Left lung (tissue), 10 donors: ENCODE measurements around the gene ABCC5. TPM values are rescaled to one million over a fixed set of nuclear protein-coding genes. Genes with fewer than 3 reads are reported as not detected.

Experiments used
- ATAC-seq: fragments of 200-7000 bp; cut with Tn5 transposase; one replicate; pipeline ENCODE4 v1.9.1; 2020; ENCODE audit warnings: moderate library complexity
- DNase-seq, 4 donors: peaks; one replicate each; pipeline ENCODE4 v3.0.0-alpha.2; 2013 to 2020
- H3K27ac ChIP-seq, 2 donors: fragments of 200-600 bp; sonication (generic) in 1 of 2; one replicate each; pipeline versions ENCODE4 v1.5.0 to v1.8.0; 2020 to 2021
- H3K27me3 ChIP-seq, 2 donors: fragments of 200-600 bp; sonication (generic) in 1 of 2; one replicate each; pipeline versions ENCODE4 v1.5.0 to v1.8.0; 2020 to 2021
- H3K36me3 ChIP-seq, 2 donors: fragments of 200-600 bp; sonication (generic) in 1 of 2; one replicate each; pipeline versions ENCODE4 v1.5.0 to v1.8.0; 2020 to 2021
- H3K4me1 ChIP-seq, 2 donors: fragments of 200-600 bp; one replicate each; pipeline ENCODE4 v1.8.0; 2021
- H3K4me3 ChIP-seq, 2 donors: fragments of 200-600 bp; sonication (generic) in 1 of 2; one replicate each; pipeline versions ENCODE4 v1.5.0 to v1.8.0; 2020 to 2021; ENCODE audit warnings: mild to moderate bottlenecking in 1 of 2
- H3K9me3 ChIP-seq, 2 donors: fragments of 200-600 bp; sonication (generic) in 1 of 2; one replicate each; pipeline versions ENCODE4 v1.5.0 to v1.8.0; 2020 to 2021
- intact Hi-C, 2 donors: fragments of 100-400 bp; cut with DNase I; formaldehyde crosslinking; loops; one replicate each; pipeline versions ENCODE4 v1.11.2 to v1.14.2; 2022
- polyA plus RNA-seq, 6 donors: library from polyadenylated mRNA; unstranded; fragments of 120-200 nt; gene quantifications; one replicate each; pipeline ENCODE4 v1.2.1, GENCODE V29; 2013; ENCODE audit not compliant: insufficient read length in 6 of 6
- total RNA-seq, 2 donors: library from RNA; stranded (reverse); fragmentation: NEBNext Ultra II Directional; extraction: Animal tissue kit (Norgen Biotek cat#: 25700); gene quantifications; one replicate each; pipeline ENCODE4 v1.2.1, GENCODE V29; 2021
- TF ChIP-seq, protein P1 (sequence below), 2 donors: fragments of 200-600 bp; sonication (generic) in 1 of 2; IDR thresholded peaks; one replicate each; pipeline versions ENCODE4 v1.5.0 to v1.8.0; 2021; ENCODE audit warnings: antibody characterized with exemption in 2 of 2
- donor health status: DM: no; HTN: yes; CAD: no.
- donor health status: DM: no; HTN: no; CAD: no.

Gene ABCC5
- total and polyA plus RNA-seq, 8 donors, result 37.7 to 96.4 (median 78.1) TPM

DNA sequence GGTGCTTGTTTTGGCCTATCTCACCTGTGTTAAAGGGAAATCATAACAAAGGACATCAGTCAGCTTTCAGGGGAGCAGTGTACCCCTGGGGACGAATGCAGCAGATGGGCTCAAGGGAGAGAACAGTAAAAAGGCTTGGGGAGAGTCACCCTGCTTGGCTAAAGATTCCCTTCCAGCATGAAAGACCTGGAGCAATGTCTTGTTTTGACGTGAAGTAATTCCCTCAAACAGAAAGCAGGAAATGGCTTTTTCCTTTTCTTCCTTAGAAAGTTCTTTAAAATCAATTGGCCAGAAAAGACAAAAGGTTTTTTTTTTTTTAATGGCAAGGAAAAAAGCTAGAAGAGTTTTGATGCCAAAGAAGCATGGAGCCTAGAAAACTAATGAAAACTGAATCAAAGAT lies 76.5 kb downstream of the ABCC5 start:
- Histone ChIP-seq H3K27ac (no peak overlapping the region), H3K4me3 (no peak overlapping the region), H3K4me1 (no peaks in the 10 kb centered on the region), H3K27me3 (no peaks in the 10 kb centered on the region), H3K9me3 (no peaks in the 10 kb centered on the region), H3K36me3 (peaks cover 0 to 97% of the 10 kb centered on the region in 2 donors)
- intact Hi-C loops, result no loop called here
- no peak for DNase-seq
- no peak for ATAC-seq
- TF ChIP-seq, protein P1, sequence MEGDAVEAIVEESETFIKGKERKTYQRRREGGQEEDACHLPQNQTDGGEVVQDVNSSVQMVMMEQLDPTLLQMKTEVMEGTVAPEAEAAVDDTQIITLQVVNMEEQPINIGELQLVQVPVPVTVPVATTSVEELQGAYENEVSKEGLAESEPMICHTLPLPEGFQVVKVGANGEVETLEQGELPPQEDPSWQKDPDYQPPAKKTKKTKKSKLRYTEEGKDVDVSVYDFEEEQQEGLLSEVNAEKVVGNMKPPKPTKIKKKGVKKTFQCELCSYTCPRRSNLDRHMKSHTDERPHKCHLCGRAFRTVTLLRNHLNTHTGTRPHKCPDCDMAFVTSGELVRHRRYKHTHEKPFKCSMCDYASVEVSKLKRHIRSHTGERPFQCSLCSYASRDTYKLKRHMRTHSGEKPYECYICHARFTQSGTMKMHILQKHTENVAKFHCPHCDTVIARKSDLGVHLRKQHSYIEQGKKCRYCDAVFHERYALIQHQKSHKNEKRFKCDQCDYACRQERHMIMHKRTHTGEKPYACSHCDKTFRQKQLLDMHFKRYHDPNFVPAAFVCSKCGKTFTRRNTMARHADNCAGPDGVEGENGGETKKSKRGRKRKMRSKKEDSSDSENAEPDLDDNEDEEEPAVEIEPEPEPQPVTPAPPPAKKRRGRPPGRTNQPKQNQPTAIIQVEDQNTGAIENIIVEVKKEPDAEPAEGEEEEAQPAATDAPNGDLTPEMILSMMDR (IDR thresholded peaks at IDR 0.05), result no peak

DNA sequence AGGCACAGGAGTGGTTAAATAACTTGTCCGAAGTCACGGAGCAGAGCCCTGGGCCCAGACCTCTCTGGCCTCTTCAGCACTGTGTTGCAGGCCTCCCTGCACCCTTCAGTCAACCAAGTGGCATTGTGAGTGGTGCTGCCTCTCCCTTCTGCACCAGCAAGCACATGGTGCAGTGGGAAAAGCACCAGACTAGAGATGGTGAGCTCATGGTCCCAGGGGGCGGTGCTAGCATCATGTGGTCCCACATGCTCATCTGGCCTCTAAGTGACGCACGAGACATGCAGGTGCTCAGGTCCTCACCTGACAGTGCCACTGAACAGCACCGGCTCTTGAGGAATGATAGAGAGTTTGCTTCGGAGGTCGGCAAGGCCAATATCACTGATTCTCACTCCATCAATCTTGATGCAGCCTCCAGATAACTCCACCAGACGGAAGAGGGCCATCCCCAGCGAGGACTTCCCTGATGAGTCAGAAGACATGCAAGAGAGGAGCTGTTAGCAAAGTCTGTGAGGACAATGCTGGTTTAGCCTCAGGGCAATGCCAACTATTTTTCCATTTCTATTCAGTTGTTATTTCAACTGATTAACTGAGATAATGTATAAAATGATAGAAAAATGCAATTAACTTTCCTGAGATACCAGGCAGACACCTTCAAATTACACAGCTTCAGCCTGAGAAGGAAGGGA lies 79.9 kb downstream of the ABCC5 start:
- H3K4me3 ChIP-seq, result no peak overlapping the region
- DNase-seq, result no peak
- ATAC-seq, result no peak
- H3K27ac ChIP-seq, result no peak overlapping the region
- peaks cover 0 to 72% of the 10 kb centered on the region in 2 donors for H3K36me3 ChIP-seq
- TF ChIP-seq, protein P1 (IDR thresholded peaks at IDR 0.05), result no peak
- H3K9me3 ChIP-seq, result no peaks in the 10 kb centered on the region
- H3K27me3 ChIP-seq, result no peaks in the 10 kb centered on the region
- H3K4me1 ChIP-seq, result no peaks in the 10 kb centered on the region
- intact Hi-C loops, result no loop called here

GRCh38 chr3:183933160-183933559 lies 84.5 kb downstream of the ABCC5 start:
- ATAC-seq (no peak), DNase-seq (no peak)
- Histone ChIP-seq H3K27ac (no peak overlapping the region), H3K4me3 (no peak overlapping the region), H3K4me1 (no peaks in the 10 kb centered on the region), H3K36me3 (peaks cover 0 to 48% of the 10 kb centered on the region in 2 donors), H3K9me3 (no peaks in the 10 kb centered on the region), H3K27me3 (no peaks in the 10 kb centered on the region)
- TF ChIP-seq, protein P1 (IDR thresholded peaks at IDR 0.05), result no peak
- intact Hi-C loops, result no loop called here

DNA sequence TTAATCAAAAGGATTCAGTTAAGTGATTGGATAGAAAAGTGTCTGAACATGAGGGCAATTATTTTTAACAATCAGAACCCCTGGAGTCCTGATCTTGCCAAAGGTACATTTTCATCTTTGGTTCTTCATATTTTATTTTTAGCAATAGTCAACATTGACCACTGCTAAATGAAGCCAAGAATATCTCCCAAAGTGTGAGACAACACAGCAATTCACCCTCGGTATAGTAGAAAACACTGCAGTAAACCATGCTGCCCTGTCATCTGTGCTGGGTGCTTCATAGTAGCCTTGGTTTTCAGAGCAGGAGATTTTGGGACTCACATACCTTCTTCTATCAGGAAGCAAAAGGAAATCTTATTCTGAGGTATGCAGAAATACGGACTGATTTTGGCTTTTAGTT lies 85.8 kb downstream of the ABCC5 start:
- H3K36me3 ChIP-seq, result peaks cover 0 to 48% of the 10 kb centered on the region in 2 donors
- intact Hi-C loops, result no loop called here
- no peaks in the 10 kb centered on the region for H3K27me3 ChIP-seq
- H3K27ac ChIP-seq, result no peak overlapping the region
- DNase-seq, result no peak
- no peak overlapping the region for H3K4me3 ChIP-seq
- TF ChIP-seq, protein P1 (IDR thresholded peaks at IDR 0.05), result no peak
- no peaks in the 10 kb centered on the region for H3K4me1 ChIP-seq
- no peaks in the 10 kb centered on the region for H3K9me3 ChIP-seq
- no peak for ATAC-seq

GRCh38 chr3:183930086-183930485 lies 87.6 kb downstream of the ABCC5 start:
- intact Hi-C loops, result no loop called here
- ATAC-seq, result no peak
- DNase-seq, result no peak
- no peaks in the 10 kb centered on the region for H3K27me3 ChIP-seq
- H3K27ac ChIP-seq, result no peak overlapping the region
- H3K4me3 ChIP-seq, result no peak overlapping the region
- no peaks in the 10 kb centered on the region for H3K9me3 ChIP-seq
- peaks cover 0 to 49% of the 10 kb centered on the region in 2 donors for H3K36me3 ChIP-seq
- H3K4me1 ChIP-seq, result no peaks in the 10 kb centered on the region
- TF ChIP-seq, protein P1 (IDR thresholded peaks at IDR 0.05), result no peak
